ENCODE measurements around the gene PARP12.

PARP12 gene

GRCh38 chr7:140059273-140060242 lies 3.2 kb downstream of the PARP12 start:
- peak; percentile 91 for DNase-seq (ENCODE audit: low read depth)

- DNase-seq (ENCODE audit: low read depth), result no peak
These were observed 4.2 kb downstream of the PARP12 start for GRCh38 chr7:140058517-140058916.

DNA sequence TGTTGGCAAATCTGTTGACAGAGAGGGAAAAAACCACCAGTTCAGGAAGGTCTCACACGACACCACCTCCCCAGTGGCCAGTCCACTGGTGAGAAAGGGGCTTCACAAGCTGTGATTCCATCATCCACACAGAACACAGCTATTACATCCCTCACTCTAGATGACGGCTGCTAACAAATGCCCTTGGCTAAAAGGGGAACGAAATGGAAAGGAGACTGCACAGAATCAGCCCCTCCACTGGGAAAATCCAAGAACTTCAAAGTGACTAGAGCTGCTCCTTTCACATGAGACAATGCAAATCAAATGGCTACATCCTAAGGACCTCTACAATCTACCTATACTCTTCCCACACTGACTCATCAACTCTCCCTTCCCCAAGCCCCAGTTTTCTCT lies 5.6 kb downstream of the PARP12 start:
- no peak for DNase-seq (ENCODE audit: low read depth)

- no peak for DNase-seq (ENCODE audit: low read depth)
These were observed 6.2 kb downstream of the PARP12 start for GRCh38 chr7:140056431-140057142.

- no peak for DNase-seq (ENCODE audit: low read depth)
These were observed 6.9 kb downstream of the PARP12 start for GRCh38 chr7:140055833-140056232.

DNA sequence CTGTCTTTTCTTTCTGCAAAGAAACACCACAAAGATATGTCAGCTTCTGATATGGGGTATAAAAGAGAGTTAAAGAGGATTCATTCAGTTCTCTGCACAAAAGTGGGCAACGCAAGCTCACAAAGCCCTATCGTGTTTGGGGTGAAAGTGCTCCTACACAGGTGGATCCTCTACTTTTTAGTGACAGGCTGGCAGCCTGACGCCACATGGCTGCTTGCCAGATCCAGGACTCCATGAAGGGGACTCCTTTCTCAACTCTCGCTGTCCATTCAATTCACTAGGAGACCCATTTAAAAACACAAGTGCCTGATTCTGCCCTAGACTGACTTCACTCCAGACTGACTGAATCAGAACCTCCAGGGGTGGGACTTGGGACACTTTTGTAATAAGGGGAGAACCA lies 8.0 kb downstream of the PARP12 start:
- no peak for DNase-seq (ENCODE audit: low read depth)

GRCh38 chr7:140053812-140054539 lies 8.8 kb downstream of the PARP12 start:
- DNase-seq (ENCODE audit: low read depth), result no peak

DNA sequence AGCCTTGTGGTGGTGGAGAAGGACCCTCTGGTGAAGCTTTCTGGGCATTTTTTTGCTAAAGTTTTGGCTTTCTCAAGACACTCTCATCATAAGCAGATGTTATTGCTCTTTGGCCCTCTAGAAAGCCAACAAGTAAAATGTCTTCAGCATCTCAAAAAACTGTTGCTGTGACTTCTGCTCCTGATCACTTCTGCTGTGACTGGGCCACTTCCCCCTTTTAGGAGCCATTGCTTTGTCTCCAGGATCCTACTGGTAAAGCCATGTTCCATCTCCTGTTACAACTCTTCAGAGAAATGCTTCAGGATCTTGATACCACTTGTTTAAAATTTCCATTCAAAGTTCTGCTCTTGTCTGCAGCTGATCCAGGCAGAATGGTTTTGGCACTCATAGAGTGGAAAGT lies 10.9 kb downstream of the PARP12 start:
- no peak for DNase-seq (ENCODE audit: low read depth)

DNA sequence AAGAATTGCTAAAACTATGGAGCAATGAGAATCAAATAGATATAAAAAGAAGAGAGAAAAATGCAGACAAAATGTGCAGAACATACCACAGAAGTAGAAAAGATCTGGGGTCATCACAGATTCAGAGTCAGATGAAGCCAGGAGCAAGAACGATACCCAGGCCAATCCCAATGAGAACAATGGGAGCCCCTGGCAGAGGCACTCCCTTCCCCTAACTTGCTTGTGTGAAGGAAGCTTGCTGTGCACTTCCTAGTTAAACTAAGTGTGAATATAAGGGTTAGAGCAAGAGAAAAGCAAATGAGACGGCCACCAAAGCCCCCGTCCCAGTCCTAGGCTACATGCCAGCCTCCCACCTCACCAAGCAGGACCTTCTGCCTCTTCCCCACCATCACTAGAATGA lies 12.7 kb downstream of the PARP12 start:
- no peak for DNase-seq (ENCODE audit: low read depth)

- DNase-seq (ENCODE audit: low read depth), result no peak
These were observed 13.3 kb downstream of the PARP12 start for GRCh38 chr7:140049339-140050024.

DNA sequence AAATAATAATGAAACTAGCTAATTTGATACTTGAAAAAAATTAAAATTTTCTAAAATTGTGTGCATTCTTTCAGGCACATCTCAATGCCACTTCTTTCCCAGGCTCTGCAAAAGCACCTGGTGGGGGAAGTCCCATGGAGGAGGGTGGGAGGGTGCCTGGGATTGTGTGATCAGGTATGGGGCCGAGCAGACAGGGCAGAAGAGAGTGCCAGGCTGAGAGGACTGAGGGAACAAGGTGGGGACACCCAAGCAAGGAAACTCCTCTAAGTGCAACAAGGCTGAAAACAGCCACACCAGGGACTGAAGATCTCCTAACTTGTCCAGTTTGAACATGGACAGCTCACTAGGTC lies 13.8 kb downstream of the PARP12 start:
- no peak for DNase-seq (ENCODE audit: low read depth)

GRCh38 chr7:140048138-140048537 lies 14.6 kb downstream of the PARP12 start:
- DNase-seq (ENCODE audit: low read depth), result no peak

- no peak for DNase-seq (ENCODE audit: low read depth)
These were observed 15.6 kb downstream of the PARP12 start for GRCh38 chr7:140047197-140047596.

DNA sequence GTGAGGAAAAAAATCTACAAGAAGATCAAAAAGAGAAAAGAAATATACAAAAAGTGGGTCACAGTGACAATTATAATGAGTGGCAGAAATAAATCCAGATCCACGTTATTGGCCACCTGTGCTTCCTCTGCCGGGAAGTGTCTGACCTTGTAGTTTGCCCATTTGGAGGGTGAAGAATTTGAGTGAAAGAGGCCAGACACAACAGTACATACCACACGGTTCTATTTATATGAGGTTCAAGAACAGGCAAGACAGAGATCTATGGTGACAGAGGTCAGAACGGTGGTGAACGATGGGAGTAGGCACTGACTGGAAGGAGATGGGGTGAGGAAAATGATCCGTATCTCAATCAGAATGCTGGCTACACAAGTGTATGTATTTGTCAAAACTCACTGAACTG lies 17.1 kb downstream of the PARP12 start:
- DNase-seq (ENCODE audit: low read depth), result no peak

GRCh38 chr7:140044251-140044650 lies 18.5 kb downstream of the PARP12 start:
- DNase-seq (ENCODE audit: low read depth), result no peak

DNA sequence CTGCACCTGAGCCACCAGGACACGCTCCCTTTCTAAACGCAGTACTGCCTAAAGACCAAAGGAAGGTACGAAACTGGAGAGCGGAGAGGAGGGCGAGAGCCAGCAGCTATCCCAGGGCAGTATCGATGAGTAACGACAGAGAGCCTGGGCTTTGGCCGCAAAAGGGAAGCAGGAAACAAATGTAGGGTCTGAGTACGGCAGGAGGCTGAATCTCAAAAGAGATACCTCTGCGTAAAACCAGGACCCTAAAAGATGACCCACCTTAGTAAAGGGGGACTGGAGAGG lies 20.4 kb downstream of the PARP12 start:
- DNase-seq (ENCODE audit: low read depth), result no peak

GRCh38 chr7:140041659-140042385 lies 20.9 kb downstream of the PARP12 start:
- DNase-seq (ENCODE audit: low read depth), result no peak

DNA sequence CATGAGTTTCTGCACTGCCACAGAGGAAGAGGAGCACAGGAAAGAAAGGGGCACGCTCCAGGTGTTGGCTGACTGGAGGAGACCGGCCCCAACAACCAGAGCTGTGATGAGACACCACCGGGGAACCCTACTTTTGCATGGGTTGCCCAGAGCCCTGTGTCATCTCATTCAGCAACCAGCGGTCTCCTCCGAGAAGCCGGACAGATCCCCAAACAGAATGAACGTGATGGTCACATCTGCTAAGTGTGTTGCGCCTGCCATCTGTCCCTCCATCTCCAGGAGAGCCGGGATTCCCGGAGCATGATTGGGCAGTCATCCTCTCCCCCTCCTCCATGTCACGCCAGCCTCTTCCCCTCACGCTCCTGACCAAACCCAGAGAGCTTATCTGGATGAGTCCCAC lies 22.9 kb downstream of the PARP12 start:
- DNase-seq (ENCODE audit: low read depth), result no peak

GRCh38 chr7:140039066-140039465 lies 23.7 kb downstream of the PARP12 start:
- DNase-seq (ENCODE audit: low read depth), result no peak

GRCh38 chr7:140036224-140036962 lies 26.4 kb downstream of the PARP12 start:
- no peak for DNase-seq (ENCODE audit: low read depth)
